CD4-positive, alpha-beta T cell (primary cell): ENCODE results near the gene ADAMTS3. TPM values are rescaled to one million over a fixed set of nuclear protein-coding genes. Genes with fewer than 3 reads are reported as not detected.

Experiments used
- ATAC-seq: fragments of 200-7000 bp; cut with Tn5 transposase; one replicate; pipeline ENCODE4 v1.10.0; 2022; ENCODE audit warnings: mild to moderate bottlenecking; ENCODE audit not compliant: poor library complexity
- CTCF ChIA-PET: fragments of 350-600 bp; sonication (Branson Sonifier 250); formaldehyde crosslinking; loops from one replicate; lab custom pipeline; 2021; ENCODE audit warnings: antibody characterized with exemption, inconsistent platforms; lab: Charles Lee
- POLR2A ChIA-PET: fragments of 350-600 bp; sonication (Branson Sonifier 250); formaldehyde crosslinking; loops from one replicate; lab custom pipeline; 2021; ENCODE audit warnings: antibody characterized with exemption, inconsistent platforms; lab: Charles Lee
- DNase-seq, 14 experiments: peaks; one replicate each; pipeline ENCODE4 v3.0.0-alpha.2; 2013 to 2020; ENCODE audit warnings: mixed read lengths in 2 of 14
- H3K27ac ChIP-seq, 2 donors: one replicate each; pipeline versions ENCODE4 v1.5.1 to v1.7.0; 2013; ENCODE audit warnings: low read length in 2 of 2, low read depth in 1 of 2, mild to moderate bottlenecking in 1 of 2
- H3K27me3 ChIP-seq, 2 experiments: 1 replicate in 1 of 2; 2 replicates in 1 of 2; pipeline versions ENCODE4 v1.6.1 to v1.7.0; 2013; ENCODE audit warnings: low read length in 2 of 2, control low read depth in 1 of 2, mild to moderate bottlenecking in 1 of 2, moderate library complexity in 1 of 2; ENCODE audit not compliant: insufficient read depth in 2 of 2, control insufficient read depth in 1 of 2
- H3K36me3 ChIP-seq: one replicate; pipeline ENCODE4 v1.6.1; 2013; ENCODE audit warnings: low read length, control low read depth; ENCODE audit not compliant: insufficient read depth
- H3K4me1 ChIP-seq: one replicate; pipeline ENCODE4 v1.6.1; 2013; ENCODE audit warnings: low read length, control low read depth; ENCODE audit not compliant: insufficient read depth
- H3K4me3 ChIP-seq: one replicate; pipeline ENCODE4 v1.5.1; 2013; ENCODE audit warnings: mild to moderate bottlenecking, low read length, moderate library complexity
- H3K9me3 ChIP-seq, 2 experiments: 1 replicate in 1 of 2; 2 replicates in 1 of 2; pipeline versions ENCODE4 v1.6.1 to v1.7.0; 2013; ENCODE audit warnings: low read length in 2 of 2, mild to moderate bottlenecking in 2 of 2, control low read depth in 1 of 2, moderate library complexity in 1 of 2; ENCODE audit not compliant: control insufficient read depth in 1 of 2, insufficient read depth in 1 of 2
- H3K27ac Mint-ChIP-seq: one replicate; pipeline ENCODE4 v1.8.0; 2020; ENCODE audit warnings: mixed read lengths
- H3K27me3 Mint-ChIP-seq: one replicate; pipeline ENCODE4 v1.8.0; 2021; ENCODE audit warnings: mixed read lengths
- H3K36me3 Mint-ChIP-seq: one replicate; pipeline ENCODE4 v1.8.0; 2021; ENCODE audit warnings: low read depth, mixed read lengths
- H3K4me1 Mint-ChIP-seq: one replicate; pipeline ENCODE4 v1.8.0; 2021; ENCODE audit warnings: low read depth, mixed read lengths
- H3K4me3 Mint-ChIP-seq: one replicate; pipeline ENCODE4 v1.8.0; 2020; ENCODE audit warnings: mild to moderate bottlenecking, mixed read lengths
- H3K9me3 Mint-ChIP-seq: one replicate; pipeline ENCODE4 v1.8.0; 2020; ENCODE audit warnings: mixed read lengths
- CTCF ChIP-seq: fragments of 200-600 bp; IDR thresholded peaks from one replicate; pipeline ENCODE4 v1.8.0; 2022; ENCODE audit warnings: antibody characterized with exemption, mild to moderate bottlenecking
- intact Hi-C, 2 experiments: fragments of 100-400 bp; cut with DNase I in 1 of 2; cut with micrococcal nuclease in 1 of 2; formaldehyde crosslinking; loops; one replicate each; pipeline versions ENCODE4 v1.15.1 to v1.9.0; 2023 to 2025; cut with DNase I, micrococcal nuclease
- total RNA-seq, 174 experiments: library from RNA in 2 of 174; stranded (reverse) in 2 of 174; gene quantifications; one replicate each; pipeline ENCODE4 v1.2.3 and lab custom pipeline; 2021 to 2026

ADAMTS3 gene
- total RNA-seq, 2 experiments from 2014 or later, result not detected

GRCh38 chr4:72442715-72443114, 126.3 kb downstream of the ADAMTS3 start:
- DNase-seq (no peak), ATAC-seq (no peak)
- no peaks in the 10 kb centered on the region for H3K9me3 ChIP-seq
- Mint-ChIP-seq H3K36me3 (no peaks in the 10 kb centered on the region), H3K27me3 (peaks cover 4% of the 10 kb centered on the region), H3K27ac (no peak overlapping the region), H3K9me3 (no peaks in the 10 kb centered on the region), H3K4me3 (no peak overlapping the region), H3K4me1 (no peaks in the 10 kb centered on the region)
- no peaks in the 10 kb centered on the region for H3K27me3 ChIP-seq
- POLR2A ChIA-PET, result no interaction called here
- no peak overlapping the region for H3K4me3 ChIP-seq
- H3K27ac ChIP-seq, result no peak overlapping the region
- intact Hi-C loops, result no loop called here
- no peaks in the 10 kb centered on the region for H3K4me1 ChIP-seq
- no peak for TF ChIP-seq CTCF
- H3K36me3 ChIP-seq, result no peaks in the 10 kb centered on the region
- CTCF ChIA-PET, result no interaction called here

DNA sequence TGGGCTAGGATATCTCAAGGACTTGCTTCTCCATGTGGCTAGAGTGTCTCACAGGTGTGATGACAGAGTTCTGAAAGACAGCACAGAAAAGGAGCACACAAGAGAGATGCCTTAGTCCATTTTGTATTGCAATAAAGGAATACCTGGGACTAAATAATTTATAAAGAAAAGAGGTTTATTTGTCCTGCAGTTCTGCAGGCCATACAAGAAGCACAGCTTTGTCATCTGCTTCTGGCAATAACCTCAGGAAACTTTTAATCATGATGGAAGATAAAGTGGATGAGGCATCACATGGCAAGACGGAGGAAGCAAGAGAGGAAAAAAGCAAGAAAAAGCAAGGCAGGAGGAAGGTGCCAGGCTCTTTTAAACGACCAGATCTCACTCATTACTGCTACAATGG, 126.9 kb downstream of the ADAMTS3 start:
- ChIA-PET POLR2A (no interaction called here), CTCF (no interaction called here)
- no peak overlapping the region for H3K27ac Mint-ChIP-seq
- no peak for ATAC-seq
- Histone ChIP-seq H3K9me3 (no peaks in the 10 kb centered on the region), H3K27ac (no peak overlapping the region), H3K27me3 (no peaks in the 10 kb centered on the region), H3K4me3 (no peak overlapping the region), H3K36me3 (no peaks in the 10 kb centered on the region), H3K4me1 (no peaks in the 10 kb centered on the region)
- H3K4me3 Mint-ChIP-seq, result no peak overlapping the region
- H3K4me1 Mint-ChIP-seq, result no peaks in the 10 kb centered on the region
- intact Hi-C loops, result no loop called here
- TF ChIP-seq CTCF, result no peak
- no peaks in the 10 kb centered on the region for H3K36me3 Mint-ChIP-seq
- no peak for DNase-seq
- H3K27me3 Mint-ChIP-seq, result peaks cover 4% of the 10 kb centered on the region
- H3K9me3 Mint-ChIP-seq, result no peaks in the 10 kb centered on the region

- no peak for ATAC-seq
- intact Hi-C loops, result no loop called here
- H3K9me3 ChIP-seq, result no peaks in the 10 kb centered on the region
- no peak overlapping the region for H3K4me3 ChIP-seq
- Mint-ChIP-seq H3K27me3 (peaks cover 4% of the 10 kb centered on the region), H3K27ac (no peak overlapping the region), H3K9me3 (no peaks in the 10 kb centered on the region), H3K4me3 (no peak overlapping the region), H3K36me3 (no peaks in the 10 kb centered on the region), H3K4me1 (no peaks in the 10 kb centered on the region)
- H3K27me3 ChIP-seq, result no peaks in the 10 kb centered on the region
- H3K4me1 ChIP-seq, result no peaks in the 10 kb centered on the region
- ChIA-PET POLR2A (no interaction called here), CTCF (no interaction called here)
- TF ChIP-seq CTCF, result no peak
- H3K36me3 ChIP-seq, result no peaks in the 10 kb centered on the region
- H3K27ac ChIP-seq, result no peak overlapping the region
- no peak for DNase-seq
Measured at GRCh38 chr4:72440386-72440785, 128.6 kb downstream of the ADAMTS3 start.
